OCI-LY7 (cell line): ENCODE results near the gene KRI1. TPM values are rescaled to one million over a fixed set of nuclear protein-coding genes. Genes with fewer than 3 reads are reported as not detected.

Experiments
- BruUV-seq: library from RNA; stranded (reverse); fragments of 400-500 nt; replicated peaks from 2 replicates; lab custom pipeline; 2021; lab: Mats Ljungman, UMichigan
- CTCF ChIA-PET: fragments of 300-600 bp; sonication (Branson Sonifier 250); formaldehyde crosslinking; loops from one replicate; lab custom pipeline; 2022; ENCODE audit warnings: antibody characterized with exemption; ENCODE audit not compliant: unreplicated experiment; lab: Charles Lee
- POLR2A ChIA-PET: fragments of 300-600 bp; sonication (Branson Sonifier 250); formaldehyde crosslinking; loops from one replicate; lab custom pipeline; 2022; ENCODE audit warnings: antibody characterized with exemption; lab: Charles Lee
- DNase-seq: peaks from one replicate; pipeline ENCODE4 v3.0.0-alpha.2; 2015; ENCODE audit warnings: low spot score
- H2AFZ ChIP-seq: fragments of 200-600 bp; sonication (generic), shearing (Covaris generic); 2 replicates; pipeline ENCODE4 v1.6.1; 2014; ENCODE audit warnings: mild to moderate bottlenecking, antibody characterized with exemption, low read length, moderate library complexity
- H3K27ac ChIP-seq: fragments of 200-600 bp; sonication (generic); 2 replicates; pipeline ENCODE4 v1.5.1; 2014; ENCODE audit warnings: mixed run types, low read depth, mild to moderate bottlenecking, moderate library complexity, low read length, inconsistent platforms; ENCODE audit not compliant: poor library complexity, severe bottlenecking
- H3K36me3 ChIP-seq: fragments of 200-600 bp; sonication (generic); 2 replicates; pipeline ENCODE4 v1.6.1; 2014; ENCODE audit warnings: mild to moderate bottlenecking, antibody characterized with exemption, low read length, moderate library complexity, mixed read lengths; ENCODE audit not compliant: insufficient read depth
- H3K4me1 ChIP-seq: fragments of 200-600 bp; sonication (generic); 2 replicates; pipeline ENCODE4 v1.5.1; 2014; ENCODE audit warnings: mild to moderate bottlenecking, low read length; ENCODE audit not compliant: insufficient read depth, poor library complexity, severe bottlenecking
- H3K4me2 ChIP-seq: fragments of 200-600 bp; sonication (generic); 2 replicates; pipeline ENCODE4 v1.6.1; 2014; ENCODE audit warnings: mild to moderate bottlenecking, low read length
- H3K4me3 ChIP-seq: fragments of 200-600 bp; sonication (generic); 2 replicates; pipeline ENCODE4 v1.5.1; 2014; ENCODE audit warnings: mild to moderate bottlenecking, low read depth, low read length; ENCODE audit not compliant: poor library complexity, severe bottlenecking
- H3K79me2 ChIP-seq: fragments of 200-600 bp; sonication (generic); 2 replicates; pipeline ENCODE4 v1.6.1; 2016; ENCODE audit warnings: low read depth, mild to moderate bottlenecking, low read length, moderate library complexity, mixed read lengths; ENCODE audit not compliant: insufficient read depth
- H3K9me2 ChIP-seq: fragments of 200-600 bp; sonication (generic); 2 replicates; pipeline ENCODE4 v1.6.1; 2016; ENCODE audit warnings: mild to moderate bottlenecking, low read length, mixed read lengths; ENCODE audit not compliant: insufficient read depth
- H3K9me3 ChIP-seq: fragments of 200-600 bp; sonication (generic); 2 replicates; pipeline ENCODE4 v1.6.1; 2014; ENCODE audit warnings: mild to moderate bottlenecking, mixed run types, low read length, mixed read lengths
- H4K20me1 ChIP-seq: fragments of 200-600 bp; sonication (generic); 2 replicates; pipeline ENCODE4 v1.6.1; 2014; ENCODE audit warnings: mild to moderate bottlenecking, antibody characterized with exemption, low read length, moderate library complexity, mixed read lengths; ENCODE audit not compliant: insufficient read depth
- CTCF ChIP-seq: fragments of 200-600 bp; sonication (generic); conservative IDR thresholded peaks from 2 replicates; pipeline ENCODE4 v1.5.1; 2014; ENCODE audit warnings: mild to moderate bottlenecking, antibody characterized with exemption, low read length, moderate library complexity, mixed read lengths
- EZH2phosphoT487 ChIP-seq: fragments of 200-600 bp; sonication (generic); IDR thresholded peaks from 2 replicates; pipeline ENCODE4 v1.6.1; 2018; ENCODE audit warnings: low read depth, borderline replicate concordance, mild to moderate bottlenecking, mixed run types, antibody characterized with exemption, low read length, moderate library complexity, mixed read lengths
- intact Hi-C: fragments of 100-400 bp; cut with micrococcal nuclease; formaldehyde crosslinking; loops from one replicate; pipeline ENCODE4 v1.10.0; 2022; ENCODE audit not compliant: unreplicated experiment
- total RNA-seq, 2 experiments: library from RNA; depleted of rRNA in 1 of 2; stranded (reverse); fragments of >200 nt in 1 of 2; shearing (Covaris generic) in 1 of 2; gene quantifications; 2 replicates each; pipeline ENCODE4 v1.2.3, GENCODE V29; 2014 to 2022

Gene KRI1
- total RNA-seq, 2 experiments from 2014 or later = 53.6 to 58.4 TPM

- Histone ChIP-seq H3K79me2 (peaks cover 52% of the 10 kb centered on the region), H3K27ac (peak overlapping the region; percentile 93), H2AFZ (no peak overlapping the region), H3K9me3 (no peaks in the 10 kb centered on the region), H3K4me2 (peak overlapping the region; percentile 97), H3K4me1 (peaks cover 46% of the 10 kb centered on the region), H4K20me1 (0 out of 2 replicates have a peak, but pooled peaks cover 3% of the 10 kb centered on the region), H3K36me3 (peaks cover 18% of the 10 kb centered on the region; the same call in 1 of the 2 replicates), H3K9me2 (no peaks in the 10 kb centered on the region), H3K4me3 (peak overlapping the region; percentile 93)
- TF ChIP-seq EZH2phosphoT487 (no peak), CTCF (peak; percentile 28; the same call in 1 of the 2 replicates)
- POLR2A ChIA-PET = interaction anchor here (0.6 to 3.4 kb wide), 5 partner anchors 8 to 61 kb away, joined by 3 to 22 read pairs (median 6); no protein-coding TSS in a partner anchor
- CTCF ChIA-PET = no interaction called here
- intact Hi-C loops = loop anchor here (2.0 to 5.0 kb wide), 2 partner anchors 22 to 366 kb away; no protein-coding TSS in a partner anchor
- DNase-seq = peak; percentile 94
- TSS peak; percentile 97 for BruUV-seq
These were observed 37.5 kb upstream of the KRI1 start for GRCh38 chr19:10603084-10603872.

GRCh38 chr19:10602330-10603083 lies 36.7 kb upstream of the KRI1 start:
- POLR2A ChIA-PET = interaction anchor here (2.2 to 3.4 kb wide), 2 partner anchors 7 to 21 kb away, joined by 8 to 22 read pairs; no protein-coding TSS in a partner anchor
- no TSS peak for BruUV-seq

More at GRCh38 chr19:10602330-10603083, 36.7 kb upstream of the KRI1 start:
- 0 out of 2 replicates have a peak, but pooled peaks cover 3% of the 10 kb centered on the region for H4K20me1 ChIP-seq
- TF ChIP-seq CTCF (no peak), EZH2phosphoT487 (no peak)
- H3K36me3 ChIP-seq = peaks cover 18% of the 10 kb centered on the region; the same call in 1 of the 2 replicates
- H3K9me3 ChIP-seq = no peaks in the 10 kb centered on the region
- intact Hi-C loops = loop anchor here (1.0 to 5.0 kb wide), 3 partner anchors 8 to 365 kb away; no protein-coding TSS in a partner anchor
- no peaks in the 10 kb centered on the region for H3K9me2 ChIP-seq
- H3K4me1 ChIP-seq = peaks cover 54% of the 10 kb centered on the region
- H3K27ac ChIP-seq = peak overlapping the region; percentile 93
- DNase-seq = peak; percentile 90
- CTCF ChIA-PET = interaction anchor here (0.5 to 1.3 kb wide), 2 partner anchors 10 to 98 kb away, joined by 3 to 5 read pairs; no protein-coding TSS in a partner anchor
- H3K79me2 ChIP-seq = peaks cover 47% of the 10 kb centered on the region
- peak overlapping the region; percentile 93 for H3K4me3 ChIP-seq
- H3K4me2 ChIP-seq = peak overlapping the region; percentile 97
- H2AFZ ChIP-seq = no peak overlapping the region
